ENCODE measurements around the gene TBC1D22A. TPM values are rescaled to one million over a fixed set of nuclear protein-coding genes. Genes with fewer than 3 reads are reported as not detected.

Gene TBC1D22A
- total RNA-seq, 6 experiments from 2014 or later: 20.4 to 24.1 (median 22.2) TPM

- no peak for DNase-seq
- Mint-ChIP-seq H3K36me3 (ENCODE audit: low read depth) (no peaks in the 10 kb centered on the region), H3K27me3 (ENCODE audit: insufficient read depth) (peaks cover 2% of the 10 kb centered on the region; the same call in 1 of the 2 replicates), H3K9me3 (no peaks in the 10 kb centered on the region), H3K27ac (no peak overlapping the region), H3K4me3 (no peak overlapping the region), H3K4me1 (ENCODE audit: low read depth) (peaks cover 16% of the 10 kb centered on the region)
- no peak for TF ChIP-seq CTCF (IDR thresholded peaks at IDR 0.05)
Measured at GRCh38 chr22:46744581-46744980, 17.9 kb upstream of the TBC1D22A start.

GRCh38 chr22:46746192-46746591 lies 16.3 kb upstream of the TBC1D22A start:
- no peaks in the 10 kb centered on the region for H3K36me3 Mint-ChIP-seq (ENCODE audit: low read depth)
- H3K9me3 Mint-ChIP-seq: no peaks in the 10 kb centered on the region
- no peak overlapping the region for H3K27ac Mint-ChIP-seq
- H3K4me3 Mint-ChIP-seq: no peak overlapping the region
- TF ChIP-seq CTCF (IDR thresholded peaks at IDR 0.05): no peak
- DNase-seq: no peak
- peaks cover 2% of the 10 kb centered on the region; the same call in 1 of the 2 replicates for H3K27me3 Mint-ChIP-seq (ENCODE audit: insufficient read depth)
- H3K4me1 Mint-ChIP-seq (ENCODE audit: low read depth): peaks cover 29% of the 10 kb centered on the region

GRCh38 chr22:46746620-46747019 lies 15.8 kb upstream of the TBC1D22A start:
- no peak for TF ChIP-seq CTCF (IDR thresholded peaks at IDR 0.05)
- no peak overlapping the region for H3K4me3 Mint-ChIP-seq
- H3K27me3 Mint-ChIP-seq (ENCODE audit: insufficient read depth): peaks cover 2% of the 10 kb centered on the region; the same call in 1 of the 2 replicates
- H3K4me1 Mint-ChIP-seq (ENCODE audit: low read depth): peaks cover 29% of the 10 kb centered on the region
- H3K36me3 Mint-ChIP-seq (ENCODE audit: low read depth): no peaks in the 10 kb centered on the region
- no peak for DNase-seq
- no peak overlapping the region for H3K27ac Mint-ChIP-seq
- H3K9me3 Mint-ChIP-seq: no peaks in the 10 kb centered on the region

GRCh38 chr22:46747646-46748045 lies 14.8 kb upstream of the TBC1D22A start:
- Mint-ChIP-seq H3K27me3 (ENCODE audit: insufficient read depth) (peaks cover 2% of the 10 kb centered on the region; the same call in 1 of the 2 replicates), H3K4me1 (ENCODE audit: low read depth) (peaks cover 27% of the 10 kb centered on the region), H3K9me3 (no peaks in the 10 kb centered on the region), H3K36me3 (ENCODE audit: low read depth) (no peaks in the 10 kb centered on the region), H3K4me3 (no peak overlapping the region), H3K27ac (no peak overlapping the region)
- no peak for DNase-seq
- TF ChIP-seq CTCF (IDR thresholded peaks at IDR 0.05): no peak

- no peak for DNase-seq
- Mint-ChIP-seq H3K9me3 (no peaks in the 10 kb centered on the region), H3K4me3 (no peak overlapping the region), H3K27me3 (ENCODE audit: insufficient read depth) (peaks cover 2% of the 10 kb centered on the region; the same call in 1 of the 2 replicates), H3K4me1 (ENCODE audit: low read depth) (peaks cover 27% of the 10 kb centered on the region), H3K36me3 (ENCODE audit: low read depth) (no peaks in the 10 kb centered on the region), H3K27ac (peak overlapping the region; percentile 93; the same call in 1 of the 2 replicates)
- TF ChIP-seq CTCF (IDR thresholded peaks at IDR 0.05): no peak
Measured at GRCh38 chr22:46748206-46748907, 14.1 kb upstream of the TBC1D22A start.

Measured in HFFc6 (cell line).